ENCODE data around the gene ARID3A. TPM values are rescaled to one million over a fixed set of nuclear protein-coding genes. Genes with fewer than 3 reads are reported as not detected.

Gene ARID3A
- total and polyA plus RNA-seq, 2 donors (not counting 3 experiments of a cell fraction or from before 2014, with no cell fraction given): 5.4 to 13.2 TPM

DNA sequence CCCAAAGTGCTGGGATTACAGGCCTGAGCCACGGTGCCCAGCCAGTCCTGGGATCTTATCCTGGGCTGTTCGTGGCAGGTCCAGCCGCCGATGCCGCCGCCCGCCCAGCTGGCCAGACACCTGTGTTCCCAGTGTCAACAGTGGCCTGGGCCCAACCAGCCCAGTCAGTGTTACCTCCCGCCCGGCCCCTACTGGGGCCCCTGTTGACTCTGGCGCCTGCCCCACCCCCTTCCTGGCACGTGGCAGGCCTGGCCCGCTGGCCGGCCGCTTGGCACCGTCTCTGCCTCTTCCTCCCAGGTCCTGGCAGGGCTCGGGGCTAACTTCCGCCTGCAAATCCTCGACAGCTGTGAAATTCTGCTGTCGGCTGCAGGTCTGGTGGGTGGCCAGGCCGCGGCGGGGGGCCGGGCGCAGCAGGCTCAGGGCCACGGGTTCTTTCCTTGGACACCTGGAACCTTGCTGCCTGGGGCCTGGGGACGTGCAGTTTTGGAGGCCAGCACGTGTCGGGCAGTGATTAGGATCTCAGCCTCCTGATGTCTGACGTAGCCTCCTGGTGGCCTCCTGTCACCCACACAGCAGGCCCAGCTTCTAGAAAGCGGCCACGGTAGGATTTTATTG lies 9.1 kb downstream of the ARID3A start:
- no peak overlapping the region for H2AFZ ChIP-seq (ENCODE audit: low read depth, low read length)
- BruUV-seq (replicated peaks): no TSS peak
- peak; percentile 85 for FAIRE-seq
- no peaks in the 10 kb centered on the region for H3K36me3 ChIP-seq (ENCODE audit: control insufficient read depth in 2 of 2, extremely low read depth in 1 of 2, insufficient read depth in 2 of 2, low read length in 2 of 2)
- CTCF ChIA-PET: interaction anchor here (1.2 to 1.3 kb wide), 2 partner anchors 12 to 50 kb away, joined by 6 to 7 read pairs; partner anchors contain the start of gene WDR18
- dilution Hi-C loops (cut with MboI; ENCODE audit: extremely low pct_ligation_motif_present, low sequenced_read_pairs) (no loop called here), intact Hi-C loops (cut with micrococcal nuclease) (loop anchor here (10.0 kb wide), 1 partner anchor 170 kb away; the partner anchor contains the start of gene GPX4)
- peaks cover 2% of the 10 kb centered on the region for H3K79me2 ChIP-seq (ENCODE audit: control insufficient read depth, insufficient read depth, low read length)
- H4K20me1 ChIP-seq (replicated peaks; ENCODE audit: control insufficient read depth, extremely low read depth, insufficient read depth, low read length): no peaks in the 10 kb centered on the region
- no peaks in the 10 kb centered on the region for H3K27me3 ChIP-seq (ENCODE audit: control insufficient read depth in 2 of 2, insufficient read depth in 2 of 2, low read length in 2 of 2)
- H3K4me2 ChIP-seq (ENCODE audit: insufficient read depth, low read length): no peak overlapping the region
- H3K27ac ChIP-seq (ENCODE audit: insufficient read depth, low read depth, low read length): peak overlapping the region; percentile 19
- no peaks in the 10 kb centered on the region for H3K9me3 ChIP-seq (replicated peaks; ENCODE audit: control insufficient read depth, insufficient read depth, low read length)
- POLR2A ChIA-PET: no interaction called here
- TF ChIP-seq GATA2 (IDR thresholded peaks at IDR 0.05; ENCODE audit: insufficient read depth, insufficient read length, low read depth, low read length): peak; percentile 69
- TF ChIP-seq, protein P1, sequence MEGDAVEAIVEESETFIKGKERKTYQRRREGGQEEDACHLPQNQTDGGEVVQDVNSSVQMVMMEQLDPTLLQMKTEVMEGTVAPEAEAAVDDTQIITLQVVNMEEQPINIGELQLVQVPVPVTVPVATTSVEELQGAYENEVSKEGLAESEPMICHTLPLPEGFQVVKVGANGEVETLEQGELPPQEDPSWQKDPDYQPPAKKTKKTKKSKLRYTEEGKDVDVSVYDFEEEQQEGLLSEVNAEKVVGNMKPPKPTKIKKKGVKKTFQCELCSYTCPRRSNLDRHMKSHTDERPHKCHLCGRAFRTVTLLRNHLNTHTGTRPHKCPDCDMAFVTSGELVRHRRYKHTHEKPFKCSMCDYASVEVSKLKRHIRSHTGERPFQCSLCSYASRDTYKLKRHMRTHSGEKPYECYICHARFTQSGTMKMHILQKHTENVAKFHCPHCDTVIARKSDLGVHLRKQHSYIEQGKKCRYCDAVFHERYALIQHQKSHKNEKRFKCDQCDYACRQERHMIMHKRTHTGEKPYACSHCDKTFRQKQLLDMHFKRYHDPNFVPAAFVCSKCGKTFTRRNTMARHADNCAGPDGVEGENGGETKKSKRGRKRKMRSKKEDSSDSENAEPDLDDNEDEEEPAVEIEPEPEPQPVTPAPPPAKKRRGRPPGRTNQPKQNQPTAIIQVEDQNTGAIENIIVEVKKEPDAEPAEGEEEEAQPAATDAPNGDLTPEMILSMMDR (IDR thresholded peaks at IDR 0.05; ENCODE audit: extremely low read depth in 1 of 2, insufficient read depth in 1 of 2, low read depth in 1 of 2, low read length in 2 of 2): no peak
- no peak for TF ChIP-seq FOS (IDR thresholded peaks at IDR 0.05; ENCODE audit: borderline replicate concordance, insufficient read depth, low read length)
- TF ChIP-seq JUN (IDR thresholded peaks at IDR 0.05; ENCODE audit: borderline replicate concordance, insufficient read depth, insufficient read length, low read depth): no peak
- TF ChIP-seq POLR2AphosphoS5 (IDR thresholded peaks at IDR 0.05; ENCODE audit: insufficient read depth, low read depth, low read length): peak; percentile 93
- no peak for TF ChIP-seq EZH2 (IDR thresholded peaks at IDR 0.05; ENCODE audit: borderline replicate concordance, low read depth, low read length, severe bottlenecking)
- TF ChIP-seq, protein P2, sequence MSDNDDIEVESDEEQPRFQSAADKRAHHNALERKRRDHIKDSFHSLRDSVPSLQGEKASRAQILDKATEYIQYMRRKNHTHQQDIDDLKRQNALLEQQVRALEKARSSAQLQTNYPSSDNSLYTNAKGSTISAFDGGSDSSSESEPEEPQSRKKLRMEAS (IDR thresholded peaks at IDR 0.05; ENCODE audit: insufficient read depth, insufficient read length): peak; percentile 64
- peak; percentile 31 for TF ChIP-seq POLR2A (IDR thresholded peaks at IDR 0.05; ENCODE audit: low read depth, low read length)
- peak; percentile 32 for TF ChIP-seq MYC (IDR thresholded peaks at IDR 0.05; ENCODE audit: low read depth, low read length)
- peaks cover 15% of the 10 kb centered on the region for H3K4me1 ChIP-seq (ENCODE audit: control insufficient read depth, extremely low read depth, insufficient read depth, low read length)
- no peak overlapping the region for H3K9ac ChIP-seq (replicated peaks; ENCODE audit: extremely low read depth, insufficient read depth, low read length)
- no peak overlapping the region for H3K4me3 ChIP-seq (replicated peaks in 1 of 3; ENCODE audit: insufficient read depth in 1 of 3, low read depth in 1 of 3, low read length in 3 of 3)
- DNase-seq (ENCODE audit: low read depth, low spot score): peak; percentile 93
- no peaks in the 10 kb centered on the region for H3K9me1 ChIP-seq (replicated peaks; ENCODE audit: control insufficient read depth, extremely low read depth, insufficient read depth, low read length)
